SK-N-SH (cell line): ENCODE measurements around the gene FLNA. TPM values are rescaled to one million over a fixed set of nuclear protein-coding genes. Genes with fewer than 3 reads are reported as not detected.
"Not testable (repeated sequence)": the region's sequence is repeated elsewhere in the genome, so short reads cannot be mapped to it uniquely, and the experiment has no call there.

Source experiments
- CTCF ChIA-PET: fragments of 300-600, 350-600 bp; formaldehyde crosslinking; extraction: SDS; loops from one replicate; lab custom pipeline; 2021; lab: Yijun Ruan, JAX
- POLR2A ChIA-PET: fragments of 350-600 bp; sonication (Branson Sonifier 250); formaldehyde crosslinking; extraction: SDS; loops from one replicate; lab custom pipeline; 2020; ENCODE audit warnings: antibody characterized with exemption, inconsistent platforms; lab: Yijun Ruan, JAX
- DNase-seq: peaks from one replicate; pipeline ENCODE4 v3.0.0; 2012
- H2AFZ ChIP-seq: fragments of 200-600 bp; sonication (generic); 2 replicates; pipeline ENCODE4 v1.8.1; 2016; ENCODE audit warnings: antibody characterized with exemption, mild to moderate bottlenecking, low read depth
- H3F3A ChIP-seq: fragments of 200-600 bp; sonication (generic); replicated peaks from 2 replicates; pipeline ENCODE3; 2016; ENCODE audit warnings: antibody characterized with exemption, mild to moderate bottlenecking; ENCODE audit not compliant: insufficient read depth
- H3K27ac ChIP-seq, 2 experiments: fragments of 200-500 bp in 1 of 2; fragments of 200-600 bp in 1 of 2; sonication (Bioruptor generic) in 1 of 2; sonication (generic), shearing (Covaris generic) in 1 of 2; 2 replicates each; pipeline versions ENCODE4 v1.5.1 to v1.6.1; 2014 to 2016; ENCODE audit warnings: low read depth in 2 of 2, inconsistent platforms in 1 of 2, low read length in 1 of 2, mild to moderate bottlenecking in 1 of 2, mixed read lengths in 1 of 2
- H3K27me3 ChIP-seq: fragments of 200-600 bp; sonication (generic), shearing (Covaris generic); 2 replicates; pipeline ENCODE4 v1.6.1; 2016; ENCODE audit warnings: mixed run types; ENCODE audit not compliant: insufficient read depth
- H3K36me3 ChIP-seq, 2 experiments: fragments of 200-500 bp in 1 of 2; fragments of 200-600 bp in 1 of 2; sonication (Bioruptor generic) in 1 of 2; sonication (generic) in 1 of 2; replicated peaks in 1 of 2; 2 replicates each; pipeline versions ENCODE3 to v1.5.1; 2014 to 2016; ENCODE audit warnings: low read length in 1 of 2, mild to moderate bottlenecking in 1 of 2; ENCODE audit not compliant: insufficient read depth in 2 of 2, control insufficient read depth in 1 of 2
- H3K4me1 ChIP-seq, 2 experiments: fragments of 200-500 bp in 1 of 2; fragments of 200-600 bp in 1 of 2; sonication (Bioruptor generic) in 1 of 2; sonication (generic), shearing (Covaris generic) in 1 of 2; 2 replicates each; pipeline versions ENCODE4 v1.5.1 to v1.6.1; 2014 to 2016; ENCODE audit warnings: low read depth in 1 of 2, low read length in 1 of 2, mixed run types in 1 of 2; ENCODE audit not compliant: insufficient read depth in 2 of 2, control insufficient read depth in 1 of 2
- H3K4me2 ChIP-seq: fragments of 200-600 bp; sonication (generic), shearing (Covaris generic); 2 replicates; pipeline ENCODE4 v1.6.1; 2017; ENCODE audit warnings: mixed run types
- H3K4me3 ChIP-seq, 2 experiments: fragments of 200-500 bp in 1 of 2; fragments of 200-600 bp in 1 of 2; sonication (Bioruptor generic) in 1 of 2; sonication (generic), shearing (Covaris generic) in 1 of 2; 2 replicates each; pipeline versions ENCODE4 v1.5.1 to v1.8.1; 2014 to 2016; ENCODE audit warnings: low read depth in 2 of 2, inconsistent platforms in 1 of 2, low read length in 1 of 2, mild to moderate bottlenecking in 1 of 2, mixed read lengths in 1 of 2, moderate library complexity in 1 of 2
- H3K79me2 ChIP-seq: fragments of 200-600 bp; sonication (generic); 2 replicates; pipeline ENCODE4 v1.8.1; 2017; ENCODE audit warnings: mild to moderate bottlenecking; ENCODE audit not compliant: insufficient read depth
- H3K9ac ChIP-seq: fragments of 200-600 bp; sonication (generic); 2 replicates; pipeline ENCODE4 v1.6.1; 2017; ENCODE audit warnings: mixed run types
- H3K9me2 ChIP-seq: fragments of 200-600 bp; sonication (generic); 2 replicates; pipeline ENCODE4 v1.6.1; 2017; ENCODE audit warnings: mixed run types
- H3K9me3 ChIP-seq: fragments of 200-600 bp; sonication (generic); 2 replicates; pipeline ENCODE4 v1.6.1; 2017; ENCODE audit warnings: mixed run types, mild to moderate bottlenecking, moderate library complexity
- H4K20me1 ChIP-seq: fragments of 200-600 bp; sonication (generic); 2 replicates; pipeline ENCODE4 v1.6.1; 2017; ENCODE audit warnings: mild to moderate bottlenecking, mixed run types; ENCODE audit not compliant: insufficient read depth
- IRF3 ChIP-seq: fragments of 150-350 bp; IDR thresholded peaks from 2 replicates; pipeline ENCODE4 v1.6.1; 2016; ENCODE audit warnings: mild to moderate bottlenecking, low read depth, low read length
- MXI1 ChIP-seq: IDR thresholded peaks from 2 replicates; pipeline ENCODE4 v1.6.1; 2012; ENCODE audit warnings: mild to moderate bottlenecking, low read depth, low read length, improper control_type of control experiment
- REST ChIP-seq: IDR thresholded peaks from 2 replicates; pipeline ENCODE4 v1.6.1; 2012; ENCODE audit warnings: mild to moderate bottlenecking, low read depth, low read length, moderate library complexity
- TCF12 ChIP-seq: IDR thresholded peaks from 2 replicates; pipeline ENCODE4 v1.4.0; 2012
- WGBS: methylation state at CpG from one replicate; pipeline ENCODE4 v1.1.6; 2017; ENCODE audit warnings: low lambda C conversion rate; 5-methylcytosine and 5-hydroxymethylcytosine counted together
- polyA plus RNA-seq, 3 experiments: library from polyadenylated mRNA; depleted of rRNA; stranded (reverse); fragments of >200 nt; gene quantifications; 2 replicates each; pipeline ENCODE4 v1.2.3, GENCODE V29; 2012

Gene FLNA
- polyA plus RNA-seq, 1 of the 3 experiments (the other 2 are of a cell fraction) = 550 TPM

- H3K9me2 ChIP-seq, H3K9me3 ChIP-seq, H3K4me2 ChIP-seq, H3K27me3 ChIP-seq, H3K79me2 ChIP-seq, CTCF ChIA-PET, H3K9ac ChIP-seq, H3K4me1 ChIP-seq, DNase-seq, H3K36me3 ChIP-seq, H3K27ac ChIP-seq, H2AFZ ChIP-seq, POLR2A ChIA-PET, H3K4me3 ChIP-seq: not testable (repeated sequence)
- WGBS = no CpG with 5 or more reads among the region's 20 CpGs
- peaks cover 10% of the 10 kb centered on the region for H3F3A ChIP-seq
- H4K20me1 ChIP-seq = peaks cover 14% of the 10 kb centered on the region
These were observed 30.8 kb downstream of the FLNA start for GRCh38 chrX:154343620-154344019.

GRCh38 chrX:154343063-154343462 lies 31.4 kb downstream of the FLNA start:
- WGBS = no CpG with 5 or more reads among the region's 16 CpGs
- H3K36me3 ChIP-seq, H3K9ac ChIP-seq, H3K4me1 ChIP-seq, H3K27me3 ChIP-seq, H3K9me2 ChIP-seq, DNase-seq, H3F3A ChIP-seq, H4K20me1 ChIP-seq, POLR2A ChIA-PET, H3K79me2 ChIP-seq, H3K9me3 ChIP-seq, H2AFZ ChIP-seq, H3K27ac ChIP-seq, CTCF ChIA-PET, H3K4me3 ChIP-seq, H3K4me2 ChIP-seq: not testable (repeated sequence)

- H3K27ac ChIP-seq = peak overlapping the region in 1 of 2 experiments; percentile 69; a peak in 1 of 4 replicates
- H3F3A ChIP-seq, DNase-seq, H3K9me2 ChIP-seq, H2AFZ ChIP-seq, H3K4me2 ChIP-seq, POLR2A ChIA-PET, H3K79me2 ChIP-seq, H3K9me3 ChIP-seq, CTCF ChIA-PET, H4K20me1 ChIP-seq, H3K36me3 ChIP-seq, H3K4me1 ChIP-seq, H3K9ac ChIP-seq, H3K27me3 ChIP-seq: not testable (repeated sequence)
- peak overlapping the region in 1 of 2 experiments; percentile 35; a peak in 2 of 4 replicates for H3K4me3 ChIP-seq
- no CpG with 5 or more reads among the region's 115 CpGs for WGBS
These were observed 32.8 kb downstream of the FLNA start for GRCh38 chrX:154341399-154342298.

- H4K20me1 ChIP-seq = no peaks in the 10 kb centered on the region
- H3K9me2 ChIP-seq = no peaks in the 10 kb centered on the region
- no peak for DNase-seq
- H2AFZ ChIP-seq = no peak overlapping the region
- 59% methylated on average over 10 of the region's 10 CpGs for WGBS
- CTCF ChIA-PET = interaction anchor here (1.5 kb wide), 1 partner anchor 26 kb away, joined by 5 read pairs; no protein-coding TSS in a partner anchor
- no peaks in the 10 kb centered on the region for H3K9me3 ChIP-seq
- POLR2A ChIA-PET = no interaction called here
- peaks cover 41% of the 10 kb centered on the region; the same call in 1 of the 2 replicates for H3K27me3 ChIP-seq
- TF ChIP-seq MXI1 (no peak), IRF3 (no peak), REST (no peak), TCF12 (no peak)
- TF ChIP-seq, all 33 proteins: peak for 0
- H3K4me3 ChIP-seq = no peak overlapping the region
- H3K4me1 ChIP-seq = no peaks in the 10 kb centered on the region
- no peaks in the 10 kb centered on the region for H3K36me3 ChIP-seq
- H3F3A ChIP-seq = no peaks in the 10 kb centered on the region
- no peaks in the 10 kb centered on the region for H3K79me2 ChIP-seq
- no peak overlapping the region for H3K4me2 ChIP-seq
- no peak overlapping the region for H3K27ac ChIP-seq
- H3K9ac ChIP-seq = no peak overlapping the region
These were observed 39.9 kb downstream of the FLNA start for GRCh38 chrX:154334496-154334895.
